Measurements from ENCODE around the gene HOXD13. TPM values are rescaled to one million over a fixed set of nuclear protein-coding genes. Genes with fewer than 3 reads are reported as not detected.
A peak's percentile ranks its signal among the peaks of the same experiment; 100 is the strongest.

HOXD13 gene
- total RNA-seq, 1 donor from 2014 or later = 1.1 TPM

DNA sequence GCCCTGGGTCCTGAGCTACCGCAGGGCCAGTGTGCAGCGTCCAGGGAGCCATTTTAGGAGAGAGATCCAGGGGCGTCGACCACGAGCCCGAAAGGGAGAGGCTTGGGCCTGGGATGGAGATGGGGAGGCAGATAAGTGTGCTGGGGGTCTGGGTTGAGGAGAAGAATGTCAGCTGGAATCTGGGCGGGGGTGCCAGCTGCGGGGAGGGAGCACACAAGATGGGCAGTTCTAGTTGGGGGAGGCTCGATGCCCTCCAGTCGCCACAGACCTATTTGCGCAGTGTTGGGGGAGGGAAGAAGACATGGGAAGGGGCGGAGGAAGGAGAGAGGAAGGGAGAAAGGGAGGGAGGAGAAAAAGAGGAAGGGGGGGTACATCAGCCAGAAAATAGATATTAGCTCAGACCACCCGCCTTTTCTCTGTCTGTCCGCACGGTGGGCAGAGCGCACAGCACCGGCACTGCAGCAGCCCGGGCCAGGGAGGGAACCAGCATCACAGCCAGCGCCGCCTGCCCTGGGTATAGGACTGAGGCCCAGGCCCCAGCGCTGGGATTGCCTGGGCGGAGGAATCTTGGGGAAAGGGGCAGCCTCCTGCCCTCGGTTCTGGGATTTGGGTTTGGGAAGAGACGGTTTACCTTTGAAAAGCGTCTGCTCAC, 12.7 kb downstream of the HOXD13 start:
- no peak for DNase-seq (ENCODE audit: low spot score)

DNA sequence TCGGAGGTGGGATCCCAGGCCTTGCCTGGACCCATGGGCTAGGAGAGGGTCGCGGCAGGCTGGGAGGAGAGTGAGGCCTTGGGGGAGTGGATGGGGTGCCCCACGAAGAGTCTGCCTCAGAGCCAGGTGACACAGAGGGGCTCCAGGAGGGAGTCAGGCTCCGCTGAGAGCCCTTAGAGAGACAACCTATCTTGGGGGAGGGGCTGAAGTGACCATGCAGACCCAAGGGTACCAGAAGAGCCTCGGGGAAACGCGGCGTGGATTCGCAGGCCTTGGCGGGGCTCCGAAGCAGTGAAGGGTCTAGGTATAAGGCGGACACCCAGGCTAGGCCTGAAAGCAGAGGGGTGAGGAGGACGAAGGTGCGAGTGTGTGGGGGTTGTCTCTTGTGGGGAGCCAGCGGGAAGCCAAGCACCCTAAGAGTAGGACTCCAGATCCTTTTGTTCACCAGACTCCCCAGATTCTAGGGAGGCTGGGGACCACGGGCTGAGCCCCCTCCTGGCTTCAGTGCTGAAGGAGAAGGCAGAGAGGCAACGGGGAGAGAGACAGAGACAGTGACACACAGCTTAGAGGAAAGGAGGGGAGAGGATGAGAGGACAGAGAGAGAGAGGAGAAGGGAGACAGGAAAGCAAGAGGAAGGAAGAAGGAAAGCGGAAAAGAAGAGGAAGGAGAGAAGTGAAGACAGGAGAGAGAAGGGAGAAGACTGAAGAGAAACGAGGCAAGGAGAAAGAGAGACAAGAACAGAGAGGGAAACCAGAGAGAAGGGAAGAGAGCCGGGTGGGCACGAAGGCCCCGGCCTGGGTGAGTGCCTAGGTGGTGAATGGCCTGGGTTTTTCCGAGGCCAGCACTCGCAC, 13.4 kb downstream of the HOXD13 start:
- peak; percentile 83 for DNase-seq (ENCODE audit: low spot score)

- DNase-seq (ENCODE audit: low spot score) = peak; percentile 89
Measured at GRCh38 chr2:176106581-176107539, 14.3 kb downstream of the HOXD13 start, which contains the start of gene HOXD11. Gene HOXD11 (plus strand): TSS chr2:176107280. CDS start chr2:176107356, 76 bp downstream.

- DNase-seq (ENCODE audit: low spot score) = peak; percentile 85
Measured at GRCh38 chr2:176107731-176108181, 15.2 kb downstream of the HOXD13 start.

- DNase-seq (ENCODE audit: low spot score) = no peak
Measured at GRCh38 chr2:176109192-176109901, 16.8 kb downstream of the HOXD13 start.

DNA sequence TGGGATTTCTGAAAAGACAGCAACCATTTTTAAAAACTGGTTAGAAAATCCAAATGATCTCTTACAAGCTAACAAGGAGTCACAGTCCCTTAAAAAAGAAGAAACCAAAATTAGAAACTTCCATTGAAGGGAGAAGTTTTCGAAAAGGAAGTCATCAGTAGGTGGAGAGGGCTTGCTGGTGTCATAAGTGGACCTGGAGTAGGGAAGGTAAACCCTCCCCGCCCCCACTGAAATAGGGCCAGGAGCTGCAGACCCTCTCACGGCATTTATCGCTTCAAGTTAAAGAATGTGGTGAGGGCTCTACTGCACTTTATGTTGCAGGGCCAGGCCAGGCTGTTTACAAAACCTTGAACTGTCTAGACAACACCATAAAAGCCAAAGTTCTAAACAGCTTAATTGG, 17.4 kb downstream of the HOXD13 start:
- DNase-seq (ENCODE audit: low spot score) = no peak

DNA sequence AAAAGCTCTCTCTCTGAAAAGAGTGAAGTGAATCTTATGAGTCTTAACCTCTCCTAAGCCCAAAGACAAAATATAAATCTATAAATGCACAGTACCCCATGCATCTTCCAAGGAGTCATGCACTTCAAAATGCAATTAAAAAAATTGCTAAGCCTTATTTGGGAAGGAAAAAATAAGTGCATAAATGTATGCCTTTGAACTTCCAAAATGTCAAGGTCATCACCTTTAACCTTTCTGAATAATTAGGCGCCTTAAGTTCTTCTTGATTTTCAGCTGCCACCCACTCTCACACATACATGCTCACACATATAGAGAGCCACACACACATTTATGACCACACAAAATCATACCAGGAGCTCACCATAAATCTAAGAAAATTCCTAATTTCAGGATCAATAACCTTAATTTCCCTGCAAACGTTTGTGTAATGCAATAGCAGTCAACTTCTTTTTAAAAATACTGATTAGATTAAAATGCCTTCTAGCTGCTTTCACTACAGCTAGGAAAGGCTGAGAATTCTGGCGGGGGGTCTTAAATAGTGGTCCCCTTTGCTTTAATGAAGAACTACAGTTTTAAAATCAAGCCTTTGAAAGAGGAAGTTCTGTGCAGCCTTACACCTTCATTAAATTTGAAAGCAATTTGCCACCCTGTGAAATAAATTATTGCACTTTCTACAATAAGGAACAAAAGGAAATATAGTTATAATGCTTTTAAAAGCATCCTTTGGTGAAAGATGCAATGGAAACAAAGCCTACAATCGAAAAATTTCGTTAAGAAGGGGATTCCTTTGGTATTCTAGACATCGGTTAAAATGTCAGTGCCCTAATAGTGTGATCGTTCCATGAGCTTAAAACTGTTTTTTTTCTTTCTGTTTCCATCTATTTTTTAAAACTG, 18.1 kb downstream of the HOXD13 start:
- DNase-seq (ENCODE audit: low spot score) = no peak

DNA sequence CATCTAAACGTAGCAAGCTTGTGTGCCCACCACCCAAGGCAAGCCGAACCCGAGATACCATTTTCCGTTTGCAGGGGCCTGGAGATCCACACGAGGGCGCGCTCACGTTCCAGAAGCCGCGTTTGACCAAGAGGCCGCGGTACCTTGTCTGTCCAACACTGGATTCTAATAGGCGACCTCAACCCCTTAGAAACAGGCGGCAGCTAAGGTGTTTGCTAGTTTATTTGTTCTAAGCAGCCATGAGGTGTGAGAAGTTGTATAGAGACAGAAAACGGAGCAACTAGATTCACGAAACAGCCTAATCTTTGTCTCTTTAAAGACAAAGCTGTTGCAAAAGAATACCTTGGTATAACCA, 18.8 kb downstream of the HOXD13 start:
- no peak for DNase-seq (ENCODE audit: low spot score)

DNA sequence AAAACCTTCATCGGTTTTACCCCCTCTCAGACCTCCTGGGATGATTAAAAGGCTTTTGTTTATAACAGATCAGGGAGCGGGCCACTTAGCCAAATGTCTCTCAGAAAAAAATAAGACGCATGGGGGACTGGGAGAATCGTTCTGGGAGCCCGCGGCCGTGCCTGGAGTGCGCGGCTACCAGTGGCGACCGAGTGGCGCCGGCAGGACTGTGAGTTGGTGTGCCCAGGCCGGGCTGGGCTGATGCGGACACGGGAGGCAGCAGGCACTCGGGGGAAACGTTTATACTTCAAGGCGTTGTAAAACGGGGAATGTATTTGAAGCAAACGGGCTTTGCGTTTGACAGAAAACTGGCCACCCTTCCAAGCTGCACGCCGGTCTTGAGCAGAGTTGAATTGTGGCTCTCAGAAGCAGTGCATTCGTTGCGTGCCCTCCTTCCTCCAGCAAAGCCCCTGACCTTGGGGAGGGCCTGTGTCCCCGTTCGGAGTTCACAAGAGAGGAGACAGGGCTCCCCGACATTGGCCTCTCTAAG, 19.4 kb downstream of the HOXD13 start:
- no peak for DNase-seq (ENCODE audit: low spot score)

- DNase-seq (ENCODE audit: low spot score) = no peak
Measured at GRCh38 chr2:176112375-176113302, 20.1 kb downstream of the HOXD13 start.

- no peak for DNase-seq (ENCODE audit: low spot score)
Measured at GRCh38 chr2:176114120-176114929, 21.8 kb downstream of the HOXD13 start.

- no peak for DNase-seq (ENCODE audit: low spot score)
Measured at GRCh38 chr2:176114930-176115625, 22.6 kb downstream of the HOXD13 start.

DNA sequence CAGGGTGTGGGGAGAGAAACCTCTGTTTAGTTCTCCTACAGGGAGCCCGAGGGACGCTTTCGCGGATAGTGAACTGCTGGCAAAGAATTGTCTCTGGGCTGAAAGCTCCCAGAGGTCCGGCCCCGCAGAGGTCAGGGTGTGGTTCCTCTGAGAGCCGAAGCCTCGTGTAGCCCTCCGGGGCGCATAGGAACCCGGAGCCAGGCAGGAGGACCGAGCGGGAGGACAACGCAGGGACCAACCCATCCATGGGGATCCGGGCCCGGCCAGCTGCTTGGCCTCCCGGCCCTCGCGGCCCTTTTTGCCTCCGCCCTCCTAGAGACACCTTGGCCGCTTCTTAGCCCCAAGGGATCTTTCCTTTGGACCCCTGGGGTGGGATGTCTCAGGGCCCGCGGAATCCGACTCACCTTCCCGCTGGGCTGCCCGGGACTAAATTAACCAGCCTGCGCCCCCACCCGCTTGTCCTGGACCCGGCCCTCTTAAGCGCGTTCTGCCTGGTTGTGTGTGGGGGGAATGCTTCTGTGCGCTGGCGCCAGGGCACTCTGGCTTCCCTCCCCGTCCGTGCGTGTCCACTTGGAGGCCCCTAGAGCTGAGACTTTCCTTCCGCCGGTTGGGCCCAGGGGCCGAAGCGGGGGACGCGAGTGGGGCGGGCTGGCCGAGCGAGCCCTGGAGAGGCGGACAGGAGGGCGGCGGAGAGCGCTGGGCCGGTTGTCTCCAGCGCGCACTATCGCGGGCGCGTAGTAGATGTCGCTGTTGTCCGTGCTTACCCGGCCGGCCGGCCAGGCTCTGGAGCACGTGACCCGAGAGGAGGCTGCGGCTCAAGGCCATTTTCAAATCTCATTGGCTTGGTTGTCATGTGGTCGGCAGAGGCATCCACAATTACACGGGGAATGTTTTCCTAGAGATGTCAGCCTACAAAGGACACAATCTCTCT, 23.6 kb downstream of the HOXD13 start, which contains the start of gene HOXD10:
HOXD10 (plus strand) TSS at position 896 of the 931 bp plus-strand sequence. CDS start 56 bp downstream, outside the sequence.
- DNase-seq (ENCODE audit: low spot score) = peak; percentile 90

- peak; percentile 82 for DNase-seq (ENCODE audit: low spot score)
Measured at GRCh38 chr2:176117162-176117822, 24.8 kb downstream of the HOXD13 start.

DNA sequence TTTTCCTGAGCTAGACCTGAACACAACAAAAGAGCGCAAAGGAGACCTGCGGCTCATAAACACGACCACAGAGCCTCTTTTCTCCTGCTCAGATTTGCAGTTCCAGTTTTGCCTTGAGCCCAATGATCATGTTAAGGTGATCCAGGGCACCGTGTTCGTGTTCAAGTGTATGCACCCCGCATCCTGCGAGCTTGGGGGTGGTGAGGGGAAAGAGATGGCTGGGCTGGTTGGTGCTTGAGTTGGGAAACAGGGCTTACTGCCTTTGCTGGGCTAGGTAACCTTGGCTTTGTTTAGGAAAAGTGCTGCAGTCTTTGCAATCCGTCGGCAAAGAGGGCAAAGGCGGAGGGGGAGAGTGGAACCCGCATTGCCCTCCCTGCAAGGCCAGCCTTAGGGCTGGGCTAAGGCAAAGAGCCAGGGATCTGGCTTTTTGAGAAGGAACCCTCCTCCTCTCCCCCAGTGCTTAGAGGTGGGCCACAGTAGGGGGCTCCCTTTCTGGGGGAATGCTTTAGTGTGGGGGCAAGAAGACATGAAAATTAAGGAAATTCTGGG, 25.4 kb downstream of the HOXD13 start:
- DNase-seq (ENCODE audit: low spot score) = peak; percentile 84

All from mesenteric fat pad (tissue), 1 donor.